ENCODE measurements around the gene RITA1. TPM values are rescaled to one million over a fixed set of nuclear protein-coding genes. Genes with fewer than 3 reads are reported as not detected.

The RITA1 gene
- total and polyA plus RNA-seq, 10 of the 15 experiments (the other 5 are each of a cell fraction or from before 2014, with no cell fraction given), result 2.3 to 39.9 (median 24.8) TPM

DNA sequence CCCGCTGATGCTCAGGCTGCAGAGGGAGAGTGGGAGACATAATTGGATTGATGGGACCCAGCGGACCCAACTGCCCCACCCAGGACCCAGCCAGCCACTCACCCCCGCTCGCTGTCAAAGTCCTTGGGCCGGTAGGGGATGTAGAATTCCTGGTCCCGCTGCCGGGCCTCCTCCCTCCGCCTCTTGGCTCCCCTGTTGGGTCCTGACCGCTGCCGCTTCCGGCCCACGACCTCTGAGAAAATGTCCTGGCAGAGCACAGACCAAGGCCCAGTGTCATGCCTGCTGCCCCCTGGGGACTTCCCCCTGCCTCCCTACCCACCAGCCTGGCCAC, 22.5 kb upstream of the RITA1 start:
- CTCF ChIA-PET, result no interaction called here
- TF ChIP-seq NR2C2 (IDR thresholded peaks at IDR 0.05; ENCODE audit: borderline replicate concordance, control insufficient read depth, insufficient read length, low read depth) (no peak), SMC3 (IDR thresholded peaks at IDR 0.05; ENCODE audit: borderline replicate concordance, low read length) (no peak), CBFB (IDR thresholded peaks at IDR 0.05; ENCODE audit: low read depth) (no peak), IRF4 (IDR thresholded peaks at IDR 0.05; ENCODE audit: low read depth, low read length) (no peak), MEF2A (IDR thresholded peaks at IDR 0.05; ENCODE audit: insufficient read depth, low read depth, low read length) (no peak), POLR2AphosphoS5 (IDR thresholded peaks at IDR 0.05; ENCODE audit: low read length) (no peak), IRF3 (IDR thresholded peaks at IDR 0.05) (no peak), FOS (IDR thresholded peaks at IDR 0.05; ENCODE audit: borderline replicate concordance, extremely low read depth, insufficient read length) (no peak), E2F8 (IDR thresholded peaks at IDR 0.05; ENCODE audit: low read depth, partially characterized antibody) (no peak)
- Histone ChIP-seq H3K4me3 (no peak overlapping the region), H3K79me2 (ENCODE audit: control insufficient read depth, insufficient read depth, low read length) (no peaks in the 10 kb centered on the region), H2AFZ (ENCODE audit: control insufficient read depth, low read depth, low read length) (no peak overlapping the region), H3K9me3 (replicated peaks; ENCODE audit: control insufficient read depth, insufficient read depth, low read length) (no peaks in the 10 kb centered on the region), H3K27me3 (replicated peaks in 1 of 2; ENCODE audit: control insufficient read depth in 2 of 2, insufficient read depth in 2 of 2, low read length in 1 of 2) (no peaks in the 10 kb centered on the region), H4K20me1 (ENCODE audit: control insufficient read depth, insufficient read depth) (no peaks in the 10 kb centered on the region; the same call in 1 of the 2 replicates), H3K4me1 (ENCODE audit: control insufficient read depth, insufficient read depth, low read length) (no peaks in the 10 kb centered on the region), H3K27ac (ENCODE audit: control insufficient read depth, insufficient read depth) (no peak overlapping the region), H3K9ac (ENCODE audit: control insufficient read depth, insufficient read depth, low read length) (no peak overlapping the region), H3K36me3 (ENCODE audit: control insufficient read depth in 2 of 2, insufficient read depth in 2 of 2, low read length in 1 of 2) (peaks cover 21 to 41% of the 10 kb centered on the region in 2 experiments; a peak in 3 of 4 replicates), H3K4me2 (ENCODE audit: control insufficient read depth, insufficient read depth) (no peak overlapping the region)
- SMC1A ChIA-PET (ENCODE audit: uncharacterized antibody, unreplicated experiment), result no interaction called here
- ATAC-seq (no peak), FAIRE-seq (no peak), DNase-seq (ENCODE audit: low read depth, low spot score) (no peak)
- RAD21 ChIA-PET (ENCODE audit: unreplicated experiment), result no interaction called here
- intact Hi-C loops (cut with micrococcal nuclease; ENCODE audit: unreplicated experiment), result no loop called here
- in situ Hi-C loops (cut with MboI), result no loop called here
- POLR2A ChIA-PET, result interaction anchor here (0.5 kb wide), 1 partner anchor 20 kb away, joined by 3 read pairs; no protein-coding TSS in a partner anchor
- 94% methylated on average over 12 of the region's 12 CpGs for WGBS (ENCODE audit: insufficient coverage, insufficient replicate concordance, low lambda C conversion rate, missing lambda C conversion rate)
- BruUV-seq (replicated peaks), result no TSS peak
